GM19351 (cell line): ENCODE data around the gene TGFBR3.

Experiments
- ATAC-seq: cut with Tn5 transposase; IDR thresholded peaks from one replicate; pipeline ENCODE4 v1.9.1; 2021; ENCODE audit warnings: mild to moderate bottlenecking, moderate library complexity; ENCODE audit not compliant: unreplicated experiment

The TGFBR3 gene

DNA sequence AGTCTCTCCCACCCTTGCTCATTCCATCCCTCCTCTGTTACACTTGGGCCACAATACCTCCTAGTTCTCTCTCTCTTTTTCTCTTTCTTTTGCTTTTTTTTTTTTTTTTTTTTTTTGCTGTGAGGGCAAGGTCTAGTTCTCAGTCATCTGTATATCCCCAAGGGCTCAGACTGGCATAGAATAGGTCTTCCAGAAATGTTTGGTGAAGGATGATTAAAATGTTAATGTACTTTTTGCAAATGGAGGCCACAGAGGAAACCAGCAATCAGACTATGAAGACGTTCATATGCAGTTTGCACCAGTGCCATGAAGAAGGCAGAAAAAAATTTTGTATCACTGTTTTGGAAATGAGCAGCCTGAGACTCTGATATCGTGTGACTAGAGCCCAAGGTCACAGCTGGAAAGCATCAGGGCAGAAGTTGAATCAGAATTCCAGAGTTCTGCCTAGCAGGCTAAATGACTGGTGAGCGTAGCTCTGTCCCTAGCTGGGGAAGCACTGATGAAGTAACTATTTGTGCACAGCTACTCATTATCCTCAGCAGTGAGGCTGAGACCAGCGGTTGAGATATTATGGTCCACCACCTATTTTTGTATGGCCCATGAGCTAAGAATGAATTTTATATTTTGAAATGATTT lies 186.5 kb downstream of the TGFBR3 start:
- no peak for ATAC-seq

DNA sequence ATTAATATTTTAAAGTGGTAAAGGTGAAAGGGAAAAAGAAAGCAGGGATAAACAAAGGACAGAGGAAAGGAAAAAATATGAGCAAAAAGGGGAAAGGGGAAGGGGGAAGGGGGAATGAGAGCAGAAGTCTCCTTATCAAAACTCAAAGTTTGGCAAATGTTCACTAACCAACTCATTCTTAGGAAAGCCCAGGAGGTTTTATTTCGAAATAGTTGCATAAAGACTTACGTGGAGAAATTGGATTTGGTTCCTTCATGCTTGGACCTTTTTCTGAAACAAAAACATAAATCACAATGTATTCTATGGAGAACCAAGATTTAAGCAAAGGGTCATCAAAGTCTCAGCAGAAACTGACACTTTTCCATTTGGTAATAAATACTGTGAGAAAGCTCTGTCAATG lies 188.1 kb downstream of the TGFBR3 start:
- ATAC-seq = no peak

GRCh38 chr1:91697416-91697815 lies 188.5 kb downstream of the TGFBR3 start:
- ATAC-seq = peak; percentile 91

DNA sequence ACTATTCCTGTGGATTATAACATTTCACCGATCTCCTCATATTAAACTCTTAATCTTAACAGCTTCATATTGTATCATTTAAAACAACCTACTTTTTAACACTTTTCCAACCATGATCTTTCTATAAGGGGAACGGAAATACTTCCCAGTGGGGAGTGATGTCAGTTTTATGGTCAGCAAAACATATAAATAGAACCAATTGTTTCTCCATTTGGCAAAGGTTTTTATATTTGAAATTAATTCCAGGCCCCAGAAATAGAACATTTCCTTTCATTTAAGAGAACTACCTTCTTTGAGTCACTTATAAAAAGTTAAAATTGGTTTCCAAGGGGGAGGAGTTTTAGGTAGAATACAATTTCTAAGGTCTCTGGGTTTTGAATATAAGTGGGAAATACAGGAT lies 189.6 kb downstream of the TGFBR3 start:
- ATAC-seq = no peak

DNA sequence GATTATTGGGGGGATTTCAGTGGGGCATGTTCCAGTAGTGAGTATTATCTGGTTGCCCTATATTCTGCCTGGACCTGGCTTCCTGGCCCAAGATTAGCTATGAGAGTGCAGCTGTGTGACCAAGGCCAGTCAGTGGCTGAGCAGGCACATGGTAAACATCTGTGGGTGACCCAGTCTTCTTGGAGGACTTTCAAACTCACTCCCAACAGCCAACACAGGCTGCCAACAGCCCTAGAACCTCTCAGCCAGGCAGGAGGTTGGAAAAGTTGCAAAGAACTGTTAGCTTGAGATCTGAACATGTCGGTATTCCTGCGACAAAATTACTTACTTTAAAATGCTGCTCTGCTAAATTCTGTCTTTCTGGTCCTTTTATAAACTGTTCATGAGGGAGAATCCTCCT lies 192.4 kb downstream of the TGFBR3 start:
- ATAC-seq = no peak

DNA sequence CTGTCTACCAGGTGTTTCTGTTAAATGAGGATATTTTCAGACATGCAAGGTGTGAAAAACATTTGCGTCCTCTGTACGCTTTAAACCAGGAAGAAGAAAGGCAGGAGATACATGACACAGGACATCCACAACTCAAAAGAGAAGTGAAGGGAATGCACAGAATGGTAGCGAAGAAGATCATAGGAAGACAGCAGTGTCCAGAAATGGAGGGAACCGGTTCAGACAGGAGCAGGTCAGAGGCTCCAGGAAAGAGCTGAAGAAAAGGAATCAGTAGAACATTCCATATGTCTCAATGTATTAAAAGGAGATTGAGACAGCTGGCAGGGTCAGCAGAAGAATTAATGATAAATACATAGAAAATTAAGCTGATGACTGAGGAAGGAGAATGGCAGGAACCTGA lies 194.4 kb downstream of the TGFBR3 start:
- ATAC-seq = no peak

GRCh38 chr1:91689641-91690481 lies 196.1 kb downstream of the TGFBR3 start:
- ATAC-seq = no peak

DNA sequence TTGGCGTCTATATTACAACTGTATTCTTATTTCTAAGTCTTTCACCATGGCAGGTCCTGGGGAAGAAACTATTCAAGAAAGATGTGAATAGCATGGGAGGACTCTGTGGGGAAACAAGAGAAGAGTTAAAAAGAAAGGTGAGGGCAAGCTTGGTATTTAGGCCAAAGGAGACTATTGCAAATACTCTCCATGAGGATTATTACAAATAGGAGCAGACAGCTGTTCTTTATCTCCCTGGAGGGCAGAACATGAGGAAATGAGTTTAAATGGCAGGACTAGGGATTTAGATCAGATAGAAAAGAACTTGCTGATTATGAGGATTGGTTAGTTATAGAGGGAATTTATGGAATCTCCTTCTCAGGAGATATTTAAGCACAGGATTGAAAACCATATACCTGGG lies 198.5 kb downstream of the TGFBR3 start:
- ATAC-seq = no peak

DNA sequence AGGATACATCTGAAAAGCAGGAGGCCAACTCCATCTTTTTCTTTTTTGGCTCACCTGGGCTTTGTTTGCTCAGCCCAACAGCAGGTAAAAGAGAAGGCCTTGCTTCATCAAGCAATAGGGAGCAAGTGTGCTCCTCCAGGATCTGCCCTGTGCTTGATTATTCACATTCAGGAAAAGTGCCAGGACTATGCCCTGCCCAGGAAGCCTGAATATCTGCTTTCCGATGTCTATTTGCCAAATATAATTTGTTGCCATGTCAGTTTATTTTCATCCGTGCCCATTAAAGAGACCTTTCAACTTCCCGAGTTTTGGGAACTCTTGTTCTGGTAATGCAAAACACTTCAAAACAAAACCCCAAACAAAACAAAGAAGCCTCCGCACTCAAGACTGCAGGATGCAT lies 200.0 kb downstream of the TGFBR3 start:
- no peak for ATAC-seq

DNA sequence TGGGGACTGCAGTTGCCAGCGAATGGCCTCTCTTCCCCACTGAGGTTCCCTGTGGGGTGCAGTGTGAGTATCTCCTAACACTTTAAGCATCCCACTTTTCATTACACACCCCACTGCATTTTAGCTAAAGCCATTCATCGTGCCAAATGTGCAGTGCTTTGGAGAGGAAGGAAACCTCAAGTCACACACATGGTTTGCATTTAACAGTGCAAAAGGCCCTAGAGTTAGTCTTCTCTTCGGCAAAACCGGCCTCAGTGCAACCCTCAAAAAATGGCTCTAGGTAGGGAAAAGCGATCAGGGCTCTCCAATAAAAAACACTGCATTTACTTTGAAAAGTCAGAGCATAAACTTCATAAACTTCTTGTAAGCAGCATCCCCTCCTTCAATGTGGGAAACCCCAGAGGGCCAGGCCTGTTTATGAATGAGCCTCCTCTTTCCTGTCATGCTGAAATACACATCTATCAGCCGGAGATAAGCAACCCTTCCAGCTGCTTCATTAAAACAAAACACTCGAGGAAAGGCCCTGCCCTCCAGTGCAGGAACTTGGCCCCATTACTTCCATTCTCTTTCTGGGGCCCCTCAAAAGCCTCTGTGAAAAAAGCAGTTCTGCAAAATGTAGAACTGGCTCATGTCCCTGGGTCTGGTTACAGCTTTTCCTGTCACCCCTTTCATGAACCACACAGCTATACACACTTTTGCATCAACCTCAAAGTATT lies 201.3 kb downstream of the TGFBR3 start:
- ATAC-seq = peak; percentile 46

DNA sequence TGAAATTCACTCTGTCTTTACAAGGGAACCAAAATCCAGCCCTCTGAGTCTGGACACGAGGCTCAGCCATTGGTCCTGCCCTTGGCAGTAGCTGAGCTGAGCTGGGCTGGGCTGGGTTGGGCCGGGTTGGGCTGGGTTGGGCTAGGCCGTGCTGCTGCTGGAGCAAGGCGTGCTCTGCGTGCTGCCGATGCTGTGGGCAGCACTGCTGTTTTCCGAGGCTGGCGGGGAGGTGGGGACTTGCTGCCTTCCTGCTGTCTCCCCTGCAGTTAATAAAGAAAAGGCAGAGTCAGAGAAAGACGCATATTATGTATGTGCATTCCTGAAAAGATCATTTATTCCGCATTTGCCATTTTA lies 202.4 kb downstream of the TGFBR3 start:
- no peak for ATAC-seq

- ATAC-seq = no peak
Measured at GRCh38 chr1:91682882-91683597, 202.9 kb downstream of the TGFBR3 start.

DNA sequence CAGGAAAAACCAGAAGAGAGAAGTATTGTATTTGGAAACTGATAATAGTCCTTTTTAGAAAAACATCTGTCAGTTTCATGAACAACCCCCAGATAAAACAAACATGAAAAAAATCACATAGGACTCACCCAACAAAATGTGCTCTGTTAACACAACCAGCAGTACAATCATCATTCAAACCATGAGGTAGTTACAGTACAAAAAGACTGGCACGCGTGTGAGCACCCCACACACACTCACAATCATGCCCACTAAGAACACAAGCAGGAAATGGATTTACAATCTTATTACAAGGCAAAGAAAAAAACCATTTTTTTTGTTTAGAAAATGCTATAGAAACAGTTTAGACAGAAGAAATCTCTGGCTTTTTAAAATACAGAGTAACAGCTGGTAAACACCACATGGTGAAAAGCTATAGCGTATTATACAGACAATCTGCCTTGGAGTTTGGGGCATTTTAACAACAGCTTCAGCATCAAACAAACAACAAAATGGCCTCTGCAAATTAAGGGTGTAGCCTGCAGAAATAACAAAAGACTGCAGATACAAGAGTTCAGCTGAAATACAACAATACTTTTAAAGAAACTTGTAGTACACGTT lies 205.3 kb downstream of the TGFBR3 start:
- no peak for ATAC-seq

GRCh38 chr1:91679446-91679845 lies 206.5 kb downstream of the TGFBR3 start:
- ATAC-seq = no peak

DNA sequence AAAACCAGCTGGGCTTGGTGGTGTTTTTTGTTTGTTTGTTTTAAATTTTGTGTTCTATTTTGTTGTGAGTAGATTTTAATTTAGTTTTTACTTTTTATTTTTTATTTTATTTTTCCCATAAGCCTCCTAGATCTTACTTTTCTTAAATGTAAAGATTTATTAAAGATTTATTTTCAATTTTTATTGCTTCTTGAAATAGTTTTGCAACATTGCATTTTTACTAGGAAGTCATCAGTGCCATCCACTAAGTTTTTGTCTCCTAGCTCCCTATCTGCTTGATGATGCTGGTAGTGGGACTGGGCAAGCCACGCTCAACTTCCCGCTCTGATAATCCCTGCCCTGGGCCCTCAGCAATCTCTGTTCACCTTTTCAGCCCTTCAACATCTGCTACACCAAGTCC lies 209.9 kb downstream of the TGFBR3 start:
- ATAC-seq = no peak

GRCh38 chr1:91674107-91674506 lies 211.8 kb downstream of the TGFBR3 start:
- no peak for ATAC-seq

DNA sequence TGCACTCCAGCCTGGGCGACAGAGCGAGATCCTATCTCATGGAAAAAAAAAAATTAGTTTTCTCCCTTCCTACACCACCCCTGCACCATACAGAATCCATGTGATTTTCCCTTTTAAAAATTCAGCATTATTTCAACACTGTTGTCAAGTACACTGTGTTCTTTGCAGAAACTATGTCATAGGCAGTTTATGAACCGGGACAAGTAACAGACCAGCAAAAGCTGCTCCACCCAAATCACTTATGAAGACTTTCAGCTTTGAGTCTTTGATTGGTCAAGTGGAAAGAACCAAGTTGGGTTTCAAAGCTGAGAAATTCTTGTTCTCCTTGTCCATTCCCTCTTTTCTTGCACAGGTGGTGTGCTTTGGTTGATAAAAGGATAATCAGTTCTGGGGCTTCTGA lies 212.3 kb downstream of the TGFBR3 start:
- no peak for ATAC-seq

DNA sequence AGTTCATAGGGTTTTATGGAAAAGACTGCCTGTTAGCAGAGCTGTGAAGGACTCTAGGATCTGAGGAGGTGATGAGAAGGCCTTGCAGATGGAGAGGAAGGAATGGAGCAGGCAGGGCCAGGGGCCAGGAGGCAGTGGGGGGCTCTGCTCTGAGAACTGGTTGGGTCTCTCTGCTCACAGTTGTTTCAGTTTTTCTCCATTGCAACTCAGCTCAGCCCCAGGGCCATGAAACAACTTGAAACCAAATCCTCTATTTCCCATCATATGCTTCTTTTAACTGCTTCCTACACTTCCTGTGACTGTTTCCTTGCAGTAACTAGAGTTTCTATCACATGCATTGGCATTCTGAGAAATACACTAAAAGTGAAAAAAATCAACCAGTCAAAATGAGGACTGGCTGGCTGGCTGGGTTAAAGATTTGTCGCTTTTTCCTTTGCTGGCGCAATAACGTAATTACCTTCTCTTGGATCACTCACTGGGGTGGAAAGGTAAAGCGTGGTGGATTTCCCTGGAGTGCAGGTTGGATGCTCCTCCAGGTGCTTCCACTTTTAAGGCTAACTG lies 213.3 kb downstream of the TGFBR3 start:
- ATAC-seq = no peak

DNA sequence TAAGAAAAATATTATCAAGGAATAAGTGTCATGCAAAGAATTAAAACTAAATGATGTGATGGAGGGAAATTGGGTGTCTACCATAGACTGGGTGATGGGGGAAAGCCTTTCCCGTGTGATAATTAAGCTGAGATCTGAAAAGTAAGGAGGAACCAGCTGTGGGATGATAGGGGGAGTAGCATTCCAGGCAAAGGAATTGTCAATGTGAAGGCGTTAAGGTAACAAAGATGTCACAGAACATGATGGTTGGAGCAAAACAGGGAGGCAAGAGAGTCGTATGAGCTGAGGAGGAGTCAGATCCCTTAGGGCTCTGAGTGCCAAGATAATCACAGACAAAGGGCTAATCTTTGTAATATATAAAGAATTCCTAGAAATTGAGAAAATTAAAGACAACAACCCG lies 215.2 kb downstream of the TGFBR3 start:
- ATAC-seq = no peak

DNA sequence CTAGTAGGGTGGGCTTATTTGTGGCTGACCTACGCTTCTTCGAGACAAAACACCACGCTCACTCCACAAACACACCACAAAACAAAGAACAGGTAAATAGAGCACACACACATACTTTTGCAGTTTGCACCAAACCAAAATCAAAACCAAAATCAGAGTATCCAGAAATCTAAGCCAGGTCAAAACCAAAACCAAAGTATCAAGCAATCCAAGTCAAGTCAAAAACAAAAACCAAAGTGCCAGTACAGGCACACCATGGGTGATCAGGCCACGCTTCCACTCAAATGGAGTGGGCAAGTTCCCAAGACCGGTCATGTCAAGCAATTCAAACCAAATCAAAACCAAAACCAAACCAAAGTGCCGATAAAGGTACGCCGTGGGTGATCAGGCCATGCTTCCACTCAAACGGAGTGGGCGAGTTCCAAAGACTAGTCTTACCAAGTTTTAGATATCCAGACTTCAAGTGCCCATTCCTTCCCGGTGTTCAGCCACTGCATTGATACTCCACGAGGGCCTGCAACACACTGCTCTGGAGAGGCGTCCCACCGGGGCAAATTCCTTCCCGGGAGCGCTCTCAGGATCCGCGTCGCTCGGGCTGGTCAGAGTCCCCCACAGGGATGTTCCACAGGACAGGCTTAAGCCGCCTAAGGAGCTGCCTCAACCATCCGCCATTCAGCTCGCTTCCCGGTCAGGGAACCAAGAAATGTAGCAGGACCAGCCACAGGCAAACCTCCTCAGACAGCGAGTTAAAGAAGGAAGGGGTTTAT lies 216.2 kb downstream of the TGFBR3 start:
- ATAC-seq = no peak
